NCI-H2029 (cell line): ENCODE data around the gene CAPZA2.
"Not testable (repeated sequence)": the region's sequence is repeated elsewhere in the genome, so short reads cannot be mapped to it uniquely, and the experiment has no call there.

Experiments used
- DNase-seq: peaks from one replicate; lab custom pipeline; 2025; lab: John Stamatoyannopoulos, UW

CAPZA2 gene

GRCh38 chr7:116862234-116862950, at the start of gene CAPZA2:
CAPZA2 (plus strand) TSS chr7:116862587; CDS start chr7:116862612, 25 bp downstream.
- DNase-seq = peak; percentile 86

DNA sequence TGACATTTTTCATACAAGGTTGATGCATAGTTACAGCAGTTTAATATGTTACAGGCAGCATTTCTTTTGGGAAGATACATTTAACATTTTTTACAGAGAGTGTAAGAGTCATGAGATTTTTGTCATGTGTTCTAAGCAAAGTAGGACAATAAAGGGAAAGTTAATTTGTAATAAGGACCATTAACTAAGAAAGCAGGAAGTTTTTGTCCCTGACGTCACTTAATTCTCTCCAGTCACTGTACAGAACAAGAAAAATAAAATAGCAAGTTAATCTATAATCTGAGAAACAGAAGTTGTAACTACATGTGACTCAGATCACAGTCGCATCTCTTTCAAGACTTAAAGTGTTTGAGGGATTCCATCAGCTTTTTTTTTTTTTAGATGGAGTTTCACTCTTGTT, 49.5 kb upstream of the CAPZA2 start:
- DNase-seq = no peak

DNA sequence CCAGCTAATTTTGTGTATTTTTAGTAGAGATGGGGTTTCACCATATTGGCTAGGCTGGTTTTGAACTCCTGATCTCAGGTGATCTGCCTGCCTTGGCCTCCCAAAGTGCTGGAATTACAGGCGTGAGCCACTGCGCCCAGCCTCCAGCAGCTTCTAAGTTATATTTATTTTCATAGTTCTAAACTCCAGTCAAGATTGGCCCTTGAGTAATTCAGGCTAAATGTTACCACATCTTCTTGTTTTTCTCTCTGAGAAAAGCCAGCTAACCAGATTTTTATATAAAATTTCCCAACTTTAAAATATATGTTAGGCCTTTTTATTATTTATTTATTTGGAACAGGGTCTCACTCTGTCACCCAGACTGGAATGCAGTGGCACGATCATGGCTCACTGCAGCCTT, 49.0 kb upstream of the CAPZA2 start:
- DNase-seq = not testable (repeated sequence)

GRCh38 chr7:116815041-116815440, 47.3 kb upstream of the CAPZA2 start:
- DNase-seq = no peak

DNA sequence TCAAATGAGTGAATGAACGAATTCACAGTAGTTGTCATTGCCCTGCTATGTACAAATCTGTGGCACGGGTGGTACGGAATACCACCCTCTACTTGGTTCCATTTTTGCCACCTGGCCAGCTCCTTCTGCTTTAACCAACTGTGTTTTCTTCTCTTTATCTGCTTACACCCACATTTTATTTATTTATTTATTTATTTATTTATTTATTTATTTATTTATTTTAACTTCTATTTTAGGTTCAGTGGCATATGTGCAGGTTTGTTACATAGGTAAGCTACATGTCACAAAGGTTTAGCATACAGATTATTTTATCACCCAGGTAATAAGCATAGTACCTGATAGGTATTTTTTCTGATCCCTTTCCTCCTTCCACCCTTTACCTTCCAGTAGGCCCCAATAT, 42.2 kb upstream of the CAPZA2 start:
- no peak for DNase-seq

DNA sequence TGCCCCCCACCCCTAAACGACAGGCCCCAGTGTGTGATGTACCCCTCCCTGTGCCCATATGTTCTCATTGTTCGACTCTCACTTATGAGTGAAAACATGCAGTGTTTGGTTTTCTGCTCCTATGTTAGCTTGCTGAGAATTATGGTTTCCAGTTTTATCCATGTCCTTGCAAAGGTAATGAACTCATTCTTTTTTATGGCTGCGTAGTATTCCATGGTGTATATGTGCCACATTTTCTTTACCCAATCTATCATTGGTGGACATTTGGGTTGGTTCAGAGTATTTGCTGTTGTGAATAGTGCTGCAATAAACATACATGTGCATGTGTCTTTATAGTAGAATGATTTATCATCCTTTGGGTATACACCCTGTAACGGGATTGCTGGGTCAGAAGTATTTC, 40.7 kb upstream of the CAPZA2 start:
- not testable (repeated sequence) for DNase-seq

- no peak for DNase-seq
These were observed 37.9 kb upstream of the CAPZA2 start for GRCh38 chr7:116824449-116824848.

DNA sequence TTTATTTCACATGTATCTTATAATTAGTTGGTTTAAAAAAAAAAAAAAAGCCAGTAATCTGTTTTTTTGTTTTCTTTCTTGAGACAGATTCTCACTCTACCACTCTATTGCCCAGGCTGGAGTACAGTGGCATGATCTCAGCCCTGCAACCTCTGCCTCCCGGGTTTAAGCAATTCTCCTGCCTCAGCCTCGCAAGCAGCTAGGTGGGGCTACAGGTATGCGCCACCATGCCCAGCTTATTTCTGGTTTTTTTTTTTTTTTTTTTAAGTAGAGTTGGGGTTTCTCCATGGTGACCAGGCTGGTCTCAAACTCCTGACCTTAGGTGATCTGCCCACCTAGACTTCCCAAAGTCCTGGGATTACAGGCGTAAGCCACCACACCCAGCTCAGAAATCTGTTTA, 34.1 kb upstream of the CAPZA2 start:
- no peak for DNase-seq

DNA sequence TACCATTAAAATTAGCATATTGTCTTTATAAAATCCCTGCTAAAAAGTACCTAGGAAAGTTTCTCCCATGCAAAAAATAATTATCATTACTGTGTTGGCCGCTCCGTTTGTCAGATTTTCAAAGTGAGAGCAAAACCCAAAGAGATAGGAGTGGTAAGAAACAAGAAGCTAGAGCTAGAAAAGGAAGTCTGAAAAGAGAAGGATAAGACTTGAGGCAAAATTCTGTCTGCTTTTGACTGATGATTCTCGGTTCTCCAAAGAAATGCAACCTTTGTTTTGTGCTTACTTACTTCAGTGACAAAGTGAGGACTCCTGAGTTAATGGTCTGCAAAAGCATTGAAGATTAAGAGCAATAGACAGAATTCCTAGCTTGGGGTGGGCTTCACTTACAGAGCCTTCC, 33.3 kb upstream of the CAPZA2 start:
- no peak for DNase-seq

- DNase-seq = no peak
These were observed 32.9 kb upstream of the CAPZA2 start for GRCh38 chr7:116829493-116829892.

DNA sequence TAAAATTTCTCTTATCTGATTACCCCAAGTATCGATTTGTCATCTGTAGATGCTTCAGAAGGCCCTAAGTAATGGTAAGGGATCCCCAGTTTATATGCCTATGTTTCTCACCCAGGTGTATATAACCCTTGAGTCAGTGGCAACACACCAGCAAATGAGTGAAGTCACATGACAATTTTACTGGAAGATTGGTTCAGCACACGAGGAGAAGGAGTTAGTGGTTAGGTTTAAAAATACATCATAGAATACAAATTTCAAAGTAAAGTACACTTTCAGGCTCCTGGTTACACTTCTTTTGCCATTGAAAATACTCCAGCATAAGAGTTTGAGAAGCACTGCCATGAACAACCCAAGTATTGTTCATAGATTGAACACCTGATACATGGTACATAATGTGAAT, 29.7 kb upstream of the CAPZA2 start:
- DNase-seq = no peak

- no peak for DNase-seq
These were observed 27.4 kb upstream of the CAPZA2 start for GRCh38 chr7:116834815-116835504.

DNA sequence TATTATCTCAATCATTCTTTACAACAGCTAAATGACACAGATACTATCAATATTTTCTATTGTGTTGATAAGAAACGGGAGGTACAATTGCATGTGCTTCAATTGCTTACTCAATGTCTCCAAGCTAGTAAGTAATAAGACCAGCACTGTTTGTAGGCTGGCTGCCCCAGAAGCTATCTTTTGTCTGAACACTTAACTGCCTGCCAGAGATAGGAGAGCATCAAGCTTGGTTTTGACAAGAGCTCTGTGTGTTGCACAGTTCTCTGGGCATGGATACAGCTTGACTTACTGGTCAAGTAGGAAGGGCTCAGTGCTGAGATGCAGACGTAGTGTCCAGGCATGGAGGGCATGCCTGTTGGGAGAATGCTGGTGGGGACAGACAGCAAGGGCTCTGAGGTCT, 26.3 kb upstream of the CAPZA2 start:
- no peak for DNase-seq

GRCh38 chr7:116836911-116837310, 25.5 kb upstream of the CAPZA2 start:
- no peak for DNase-seq

DNA sequence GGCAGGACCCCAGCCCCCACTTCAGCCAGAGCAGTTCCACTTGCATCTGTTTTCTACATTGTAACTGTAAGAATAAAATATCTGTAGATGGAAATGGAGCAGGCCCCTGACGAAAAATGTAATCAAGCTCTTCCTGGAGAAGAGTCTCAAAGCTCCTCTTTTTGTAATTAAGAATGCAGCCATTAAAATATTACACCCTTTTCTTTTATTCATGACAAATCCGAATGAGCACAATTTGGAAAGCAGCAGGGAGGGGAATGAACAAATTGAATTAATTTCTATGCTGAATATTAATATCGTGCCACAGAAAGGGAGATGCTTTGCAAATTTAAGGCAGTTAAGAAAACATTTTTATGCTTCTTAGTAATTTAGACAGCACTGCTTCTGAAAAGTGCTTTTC, 24.8 kb upstream of the CAPZA2 start:
- no peak for DNase-seq

- no peak for DNase-seq
These were observed 22.1 kb upstream of the CAPZA2 start for GRCh38 chr7:116840256-116840655.

- DNase-seq = no peak
These were observed 20.0 kb upstream of the CAPZA2 start for GRCh38 chr7:116842371-116842770.

DNA sequence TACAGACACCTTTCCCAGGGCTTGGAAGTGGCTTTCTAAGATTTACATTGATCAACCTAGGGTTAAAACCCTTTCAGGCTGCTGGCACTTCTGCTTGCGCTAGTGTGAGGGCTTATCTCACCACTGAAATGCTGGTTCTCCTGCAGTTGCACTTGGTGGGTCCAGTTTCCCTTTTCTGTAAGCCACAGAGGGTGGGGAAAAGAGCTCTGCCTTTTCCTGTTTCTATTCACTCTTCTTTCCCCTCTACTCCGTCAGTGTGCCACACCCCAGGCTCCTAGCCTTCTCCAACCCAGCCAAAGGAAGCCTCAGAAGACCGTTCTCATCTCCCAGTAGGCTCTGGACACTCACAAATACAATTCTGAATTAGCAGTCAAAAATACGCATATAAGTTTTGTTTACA, 19.0 kb upstream of the CAPZA2 start:
- DNase-seq = no peak

GRCh38 chr7:116851175-116851574, 11.2 kb upstream of the CAPZA2 start:
- DNase-seq = no peak

GRCh38 chr7:116851671-116852070, 10.7 kb upstream of the CAPZA2 start:
- DNase-seq = no peak

- DNase-seq = no peak
These were observed 8.3 kb upstream of the CAPZA2 start for GRCh38 chr7:116854132-116854531.

DNA sequence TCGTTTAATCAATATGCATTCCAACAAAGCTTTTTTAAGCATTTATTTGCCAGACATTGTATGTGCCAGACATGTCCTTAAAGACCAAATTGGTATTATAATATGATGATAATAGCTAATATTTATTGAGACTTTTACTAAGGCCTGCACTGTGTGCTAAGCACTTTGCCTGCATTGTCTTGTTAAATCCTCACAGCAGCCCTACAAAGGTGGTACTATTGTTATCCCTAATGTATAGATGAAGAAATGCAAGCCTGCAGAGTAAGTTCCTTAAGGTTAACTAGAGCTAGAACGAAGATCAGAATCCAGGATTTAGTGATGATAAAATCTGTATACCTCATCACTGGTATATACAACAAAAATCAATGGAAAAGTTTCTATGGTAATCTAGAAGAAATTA, 5.3 kb upstream of the CAPZA2 start:
- DNase-seq = no peak

DNA sequence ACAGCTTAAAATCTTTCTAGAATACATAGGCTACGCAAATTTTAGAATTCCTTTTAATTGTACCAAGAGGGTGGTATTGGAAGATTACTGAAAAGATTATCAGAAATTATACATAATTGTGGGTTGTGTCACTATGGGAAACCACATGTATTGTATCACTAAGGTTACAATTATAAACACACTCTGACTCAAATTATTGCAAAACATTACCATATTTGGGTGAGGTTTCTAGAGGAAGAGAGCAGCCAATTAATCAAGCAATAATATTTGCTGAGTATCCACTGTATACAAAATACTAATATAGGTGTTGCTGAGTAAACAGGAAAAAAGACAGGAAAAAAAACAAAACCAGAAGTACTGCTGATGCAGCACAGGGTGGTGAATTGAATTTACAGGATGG, 3.1 kb upstream of the CAPZA2 start:
- DNase-seq = peak; percentile 21

GRCh38 chr7:116861717-116862116, 670 bp upstream of the CAPZA2 start:
- no peak for DNase-seq
